A549 (cell line): Measurements from ENCODE around the gene CHRM5. TPM values are rescaled to one million over a fixed set of nuclear protein-coding genes. Genes with fewer than 3 reads are reported as not detected.

Experiments
- ATAC-seq, 2 experiments: fragments of 200-7000 bp in 1 of 2; fragments of >200 bp in 1 of 2; cut with Nextera tagmentation in 1 of 2; cut with Tn5 transposase in 1 of 2; 3 replicates each; pipeline versions ENCODE4 v1.8.0 to v1.9.1; 2018 to 2020; ENCODE audit warnings: mild to moderate bottlenecking in 1 of 2, moderate library complexity in 1 of 2
- CTCF ChIA-PET: fragments of 300-600 bp; sonication (Branson Sonifier 250); formaldehyde crosslinking; extraction: SDS; loops from one replicate; lab custom pipeline; 2021; ENCODE audit warnings: antibody characterized with exemption, inconsistent platforms; lab: Yijun Ruan, JAX
- POLR2A ChIA-PET: fragments of 350-600 bp; formaldehyde crosslinking; extraction: SDS; loops from one replicate; lab custom pipeline; 2021; ENCODE audit warnings: antibody characterized with exemption, inconsistent platforms; lab: Yijun Ruan, JAX
- DNase-seq, 2 experiments: peaks; one replicate each; pipeline versions ENCODE4 v3.0.0 to v3.0.0-alpha.2; 2011 to 2016; ENCODE audit warnings: low read depth in 1 of 2, low spot score in 1 of 2
- FAIRE-seq: peaks from 2 replicates; lab custom pipeline; 2011; peaks lifted over from hg19 to GRCh38; lab: Jason Lieb, UNC
- H3K27ac ChIP-seq, 2 experiments: fragments of >200 bp; sonication (Bioruptor Twin); formaldehyde crosslinking; 3 replicates each; pipeline ENCODE4 v1.5.1; 2016 to 2017
- H3K4me1 ChIP-seq: fragments of >200 bp; sonication (Bioruptor Twin); formaldehyde crosslinking; 3 replicates; pipeline ENCODE4 v1.6.1; 2016
- H3K4me2 ChIP-seq: fragments of >200 bp; sonication (Bioruptor Twin); formaldehyde crosslinking; 3 replicates; pipeline ENCODE4 v1.6.1; 2016
- H3K4me3 ChIP-seq: fragments of >200 bp; sonication (Bioruptor Twin); formaldehyde crosslinking; 3 replicates; pipeline ENCODE4 v1.5.1; 2016
- H3K9me3 ChIP-seq: fragments of >200 bp; sonication (Bioruptor Twin); formaldehyde crosslinking; 3 replicates; pipeline ENCODE4 v1.6.1; 2016
- BCL3 ChIP-seq: fragments of >200 bp; sonication (Bioruptor Twin); formaldehyde crosslinking; IDR thresholded peaks from 3 replicates; pipeline ENCODE4 v1.6.1; 2016
- BHLHE40 ChIP-seq: IDR thresholded peaks from 2 replicates; pipeline ENCODE4 v1.6.1; 2012; ENCODE audit warnings: low read depth, low read length, inconsistent platforms
- CBX8 ChIP-seq: fragments of 200-600 bp; sonication (generic); IDR thresholded peaks from 2 replicates; pipeline ENCODE4 v1.6.1; 2016
- CHD4 ChIP-seq: fragments of 200-600 bp; sonication (generic); IDR thresholded peaks from 2 replicates; pipeline ENCODE4 v1.6.1; 2016; ENCODE audit warnings: antibody characterized with exemption, mild to moderate bottlenecking, borderline replicate concordance
- CTCF ChIP-seq: fragments of >200 bp; sonication (Bioruptor Twin); formaldehyde crosslinking; IDR thresholded peaks from 3 replicates; pipeline ENCODE4 v1.5.1; 2016
- EHF ChIP-seq: fragments of 250-450 bp; sonication (Bioruptor Pico); IDR thresholded peaks from 2 replicates; pipeline ENCODE4 v1.5.0; 2020; ENCODE audit warnings: mild to moderate bottlenecking
- EP300 ChIP-seq, 2 experiments: fragments of >200 bp; sonication (Bioruptor Twin); formaldehyde crosslinking; IDR thresholded peaks; 2 replicates in 1 of 2; 3 replicates in 1 of 2; pipeline ENCODE4 v1.6.1; 2016 to 2017
- ESRRA ChIP-seq: fragments of 150-350 bp; IDR thresholded peaks from 2 replicates; pipeline ENCODE4 v1.6.1; 2014; ENCODE audit warnings: mild to moderate bottlenecking, low read length, borderline replicate concordance
- FOSB ChIP-seq: fragments of 250-450 bp; sonication (Bioruptor Pico); IDR thresholded peaks from 2 replicates; pipeline ENCODE4 v1.5.0; 2020; ENCODE audit warnings: mild to moderate bottlenecking, moderate library complexity
- FOSL2 ChIP-seq, 2 experiments: fragments of 450-650 bp in 1 of 2; fragments of >200 bp in 1 of 2; sonication (Bioruptor Twin) in 1 of 2; formaldehyde crosslinking; IDR thresholded peaks; 2 replicates each; pipeline versions ENCODE4 v1.5.0 to v1.6.1; 2016 to 2020; ENCODE audit warnings: mild to moderate bottlenecking in 1 of 2, moderate library complexity in 1 of 2
- GATA3 ChIP-seq: IDR thresholded peaks from 2 replicates; pipeline ENCODE4 v1.6.1; 2012; ENCODE audit warnings: borderline replicate concordance
- HEYL ChIP-seq: fragments of 250-450 bp; sonication (Bioruptor Pico); IDR thresholded peaks from 2 replicates; pipeline ENCODE4 v1.8.0; 2021; ENCODE audit warnings: mild to moderate bottlenecking, moderate library complexity
- HOXB5 ChIP-seq: fragments of 250-450 bp; sonication (Bioruptor Pico); IDR thresholded peaks from 2 replicates; pipeline ENCODE4 v1.5.0; 2020; ENCODE audit warnings: mild to moderate bottlenecking, moderate library complexity
- JUN ChIP-seq, 2 experiments: fragments of >200 bp; sonication (Bioruptor Twin); formaldehyde crosslinking; IDR thresholded peaks; 2 replicates in 1 of 2; 3 replicates in 1 of 2; pipeline ENCODE4 v1.6.1; 2016 to 2017
- KDM1A ChIP-seq: fragments of 200-600 bp; sonication (generic); IDR thresholded peaks from 2 replicates; pipeline ENCODE4 v1.6.1; 2016; ENCODE audit warnings: low read depth, mild to moderate bottlenecking
- KDM5A ChIP-seq: fragments of 200-600 bp; sonication (generic); IDR thresholded peaks from 2 replicates; pipeline ENCODE4 v1.6.1; 2016; ENCODE audit warnings: antibody characterized with exemption, mild to moderate bottlenecking
- MAFK ChIP-seq: fragments of 450-650 bp; IDR thresholded peaks from 2 replicates; pipeline ENCODE4 v1.6.1; 2014; ENCODE audit not compliant: partially characterized antibody
- MYC ChIP-seq: IDR thresholded peaks from 2 replicates; pipeline ENCODE4 v1.6.1; 2012; ENCODE audit warnings: mild to moderate bottlenecking, inconsistent platforms, low read length, improper control_type of control experiment, borderline replicate concordance
- NFE2L2 ChIP-seq: fragments of 150-350 bp; conservative IDR thresholded peaks from 2 replicates; pipeline ENCODE4 v1.6.1; 2014; ENCODE audit warnings: low read length
- NR3C1 ChIP-seq: fragments of >200 bp; sonication (Bioruptor Twin); formaldehyde crosslinking; IDR thresholded peaks from 3 replicates; pipeline ENCODE4 v1.6.1; 2017
- POLR2A ChIP-seq: IDR thresholded peaks from 2 replicates; pipeline ENCODE4 v1.6.1; 2012; ENCODE audit warnings: mild to moderate bottlenecking, low read length
- POLR2AphosphoS2 ChIP-seq: conservative IDR thresholded peaks from 2 replicates; pipeline ENCODE4 v1.6.1; 2012; ENCODE audit warnings: low read length, improper control_type of control experiment, inconsistent platforms
- RCOR1 ChIP-seq: fragments of 150-350 bp; IDR thresholded peaks from 2 replicates; pipeline ENCODE4 v1.6.1; 2014; ENCODE audit warnings: antibody characterized with exemption, low read length, low read depth
- RFX5 ChIP-seq: fragments of 450-650 bp; IDR thresholded peaks from 2 replicates; pipeline ENCODE4 v1.7.1; 2014; ENCODE audit warnings: antibody characterized with exemption, mild to moderate bottlenecking, moderate library complexity
- TFCP2L1 ChIP-seq: fragments of 250-450 bp; sonication (Bioruptor Pico); IDR thresholded peaks from 2 replicates; pipeline ENCODE4 v1.5.0; 2021; ENCODE audit warnings: mild to moderate bottlenecking
- TP53 ChIP-seq: fragments of 250-450 bp; sonication (Bioruptor Pico); IDR thresholded peaks from 2 replicates; pipeline ENCODE4 v1.5.0; 2021; ENCODE audit warnings: mild to moderate bottlenecking, moderate library complexity
- ZFP36 ChIP-seq: fragments of 450-650 bp; IDR thresholded peaks from 2 replicates; pipeline ENCODE4 v1.6.1; 2014; ENCODE audit warnings: borderline replicate concordance; ENCODE audit not compliant: partially characterized antibody
- ZSCAN20 ChIP-seq: fragments of 250-450 bp; sonication (Bioruptor Pico); IDR thresholded peaks from 2 replicates; pipeline ENCODE4 v1.8.0; 2022; ENCODE audit warnings: mild to moderate bottlenecking, moderate library complexity
- WGBS: methylation state at CpG from one replicate; pipeline ENCODE4 v1.1.6; 2017; ENCODE audit errors: missing lambda C conversion rate; 5-methylcytosine and 5-hydroxymethylcytosine counted together
- polyA plus RNA-seq, 4 experiments: library from polyadenylated mRNA; depleted of rRNA in 3 of 4; stranded (reverse); fragments of >200 nt; fragmentation: RNase III in 1 of 4; extraction: RNeasy Plus Mini Kit Qiagen cat#74134 plus additional on column Dnase treatment in 1 of 4; gene quantifications; 2 replicates in 3 of 4; 3 replicates in 1 of 4; pipeline ENCODE4 v1.2.3, GENCODE V29; 2011 to 2017
- TF ChIP-seq, protein P1 (sequence below): IDR thresholded peaks from 2 replicates; pipeline ENCODE4 v1.6.1; 2012

The CHRM5 gene
- polyA plus RNA-seq, 2 of the 4 experiments (the other 2 are of a cell fraction) = not detected

- no peak for TF ChIP-seq EP300 (IDR thresholded peaks at IDR 0.05)
- TF ChIP-seq TP53 (CRISPR knock-in tag) = no peak
- TF ChIP-seq FOSB (CRISPR knock-in tag) = no peak
- TF ChIP-seq NFE2L2 = no peak
- TF ChIP-seq KDM5A = no peak
- TF ChIP-seq JUN (IDR thresholded peaks at IDR 0.05) = no peak
- TF ChIP-seq CBX8 = no peak
- TF ChIP-seq EHF (CRISPR knock-in tag) = no peak
- no peak for TF ChIP-seq RCOR1
- DNase-seq (no peak), ATAC-seq (no peak), FAIRE-seq (no peak)
- Histone ChIP-seq H3K4me3 (no peak overlapping the region), H3K9me3 (no peaks in the 10 kb centered on the region), H3K4me2 (no peak overlapping the region), H3K4me1 (no peaks in the 10 kb centered on the region), H3K27ac (no peak overlapping the region)
- 52% methylated on average over 3 of the region's 3 CpGs for WGBS
- POLR2A ChIA-PET = no interaction called here
- CTCF ChIA-PET = interaction anchor here (1.0 to 2.5 kb wide), 4 partner anchors 10 to 31 kb away, joined by 3 to 7 read pairs (median 6); no protein-coding TSS in a partner anchor
Observed at GRCh38 chr15:34078900-34079299, 110.6 kb downstream of the CHRM5 start.

- Histone ChIP-seq H3K9me3 (no peaks in the 10 kb centered on the region), H3K4me1 (no peaks in the 10 kb centered on the region), H3K4me2 (no peak overlapping the region), H3K27ac (no peak overlapping the region), H3K4me3 (no peak overlapping the region)
- FAIRE-seq (no peak), ATAC-seq (no peak), DNase-seq (no peak)
- TF ChIP-seq BCL3 = no peak
- TF ChIP-seq TFCP2L1 = no peak
- TF ChIP-seq ZSCAN20 (CRISPR knock-in tag) = no peak
- no peak for TF ChIP-seq ZFP36
- TF ChIP-seq POLR2AphosphoS2 = no peak
- no peak for TF ChIP-seq POLR2A
- TF ChIP-seq CTCF = no peak
- no peak for TF ChIP-seq KDM5A
- TF ChIP-seq, protein P1, sequence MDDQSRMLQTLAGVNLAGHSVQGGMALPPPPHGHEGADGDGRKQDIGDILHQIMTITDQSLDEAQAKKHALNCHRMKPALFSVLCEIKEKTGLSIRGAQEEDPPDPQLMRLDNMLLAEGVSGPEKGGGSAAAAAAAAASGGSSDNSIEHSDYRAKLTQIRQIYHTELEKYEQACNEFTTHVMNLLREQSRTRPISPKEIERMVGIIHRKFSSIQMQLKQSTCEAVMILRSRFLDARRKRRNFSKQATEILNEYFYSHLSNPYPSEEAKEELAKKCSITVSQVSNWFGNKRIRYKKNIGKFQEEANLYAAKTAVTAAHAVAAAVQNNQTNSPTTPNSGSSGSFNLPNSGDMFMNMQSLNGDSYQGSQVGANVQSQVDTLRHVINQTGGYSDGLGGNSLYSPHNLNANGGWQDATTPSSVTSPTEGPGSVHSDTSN = no peak
- no peak for TF ChIP-seq HEYL (CRISPR knock-in tag)
- TF ChIP-seq FOSL2 (IDR thresholded peaks at IDR 0.05) = no peak
- no peak for TF ChIP-seq FOSL2 (CRISPR knock-in tag; IDR thresholded peaks at IDR 0.05)
- CTCF ChIA-PET = interaction anchor here (2.0 to 2.5 kb wide), 2 partner anchors 17 to 30 kb away, joined by 6 to 7 read pairs; no protein-coding TSS in a partner anchor
- POLR2A ChIA-PET = no interaction called here
- over 99% methylated on average over 4 of the region's 4 CpGs for WGBS
Observed at GRCh38 chr15:34079904-34080303, 111.6 kb downstream of the CHRM5 start.

DNA sequence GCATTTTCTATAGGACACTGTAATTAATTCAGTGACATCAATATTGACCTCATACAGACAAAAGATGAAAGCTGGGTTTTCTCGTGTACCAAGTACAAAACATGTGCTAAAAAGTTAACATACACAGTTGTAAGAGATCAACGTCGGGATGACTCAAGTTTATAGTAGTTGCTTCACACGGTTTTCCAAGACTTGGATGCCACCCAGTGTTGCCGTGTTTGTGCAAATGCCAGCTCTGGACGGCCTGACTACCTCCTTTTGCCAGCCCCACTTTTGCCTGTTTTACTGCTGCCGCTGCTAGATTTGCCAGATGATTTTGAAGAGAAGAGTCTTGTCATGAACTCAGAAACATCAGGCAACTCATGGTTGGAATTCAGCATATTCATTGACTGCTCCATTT, 115.8 kb downstream of the CHRM5 start:
- no peak for ATAC-seq
- Histone ChIP-seq H3K4me2 (no peak overlapping the region), H3K9me3 (no peaks in the 10 kb centered on the region), H3K4me1 (no peaks in the 10 kb centered on the region), H3K27ac (no peak overlapping the region), H3K4me3 (no peak overlapping the region)
- WGBS = 52% methylated on average over 7 of the region's 7 CpGs
- ChIA-PET CTCF (interaction anchor here (1.0 to 1.5 kb wide), 2 partner anchors 12 to 22 kb away, joined by 3 to 5 read pairs; no protein-coding TSS in a partner anchor), POLR2A (interaction anchor here (0.9 kb wide), 1 partner anchor 21 kb away, joined by 3 read pairs; no protein-coding TSS in a partner anchor)
- FAIRE-seq = no peak
- peak in 1 of 2 experiments; percentile 18 for DNase-seq
- TF ChIP-seq MAFK = no peak
- no peak for TF ChIP-seq HOXB5 (CRISPR knock-in tag)
- no peak for TF ChIP-seq NR3C1
- no peak for TF ChIP-seq KDM1A
- TF ChIP-seq ZFP36 = no peak
- TF ChIP-seq RFX5 = no peak
- no peak for TF ChIP-seq CHD4
- no peak for TF ChIP-seq CTCF
- no peak for TF ChIP-seq MYC
- no peak for TF ChIP-seq GATA3
- TF ChIP-seq, protein P1 = no peak
- no peak for TF ChIP-seq ESRRA
- TF ChIP-seq BHLHE40 = no peak
